GM23338 (cell line): ENCODE data around the gene SIL1. TPM values are rescaled to one million over a fixed set of nuclear protein-coding genes. Genes with fewer than 3 reads are reported as not detected.

Source experiments
- ATAC-seq: fragments of 200-7000 bp; cut with Tn5 transposase; 3 replicates; pipeline ENCODE4 v1.9.1; 2020
- DNase-seq: peaks from one replicate; pipeline ENCODE4 v3.0.0-alpha.2; 2015; ENCODE audit warnings: low spot score
- H2AFZ ChIP-seq: fragments of 200-600 bp; sonication (generic); 2 replicates; pipeline ENCODE4 v1.8.0; 2016; ENCODE audit warnings: antibody characterized with exemption, mild to moderate bottlenecking, moderate library complexity
- H3F3A ChIP-seq: fragments of 200-600 bp; sonication (generic); replicated peaks from 2 replicates; pipeline ENCODE4 v1.8.0; 2017; ENCODE audit warnings: antibody characterized with exemption, mixed run types, low read depth
- H3K27ac ChIP-seq: fragments of 200-600 bp; sonication (generic); 2 replicates; pipeline ENCODE4 v1.6.1; 2016; ENCODE audit warnings: low read depth
- H3K27me3 ChIP-seq: fragments of 200-600 bp; sonication (generic); 2 replicates; pipeline ENCODE4 v1.8.0; 2016; ENCODE audit warnings: mild to moderate bottlenecking, mixed run types, moderate library complexity; ENCODE audit not compliant: insufficient read depth
- H3K36me3 ChIP-seq: fragments of 200-600 bp; sonication (generic); 2 replicates; pipeline ENCODE4 v1.8.0; 2016; ENCODE audit warnings: mild to moderate bottlenecking; ENCODE audit not compliant: insufficient read depth
- H3K4me1 ChIP-seq: fragments of 200-600 bp; sonication (generic); 2 replicates; pipeline ENCODE4 v1.8.0; 2016; ENCODE audit warnings: mild to moderate bottlenecking, moderate library complexity; ENCODE audit not compliant: insufficient read depth
- H3K4me2 ChIP-seq: fragments of 200-600 bp; sonication (generic); 2 replicates; pipeline ENCODE4 v1.7.1; 2017; ENCODE audit warnings: mixed run types
- H3K4me3 ChIP-seq: fragments of 200-600 bp; sonication (generic); 2 replicates; pipeline ENCODE4 v1.6.1; 2016; ENCODE audit warnings: mixed run types
- H3K79me2 ChIP-seq: fragments of 200-600 bp; sonication (generic); replicated peaks from 2 replicates; pipeline ENCODE4 v1.8.0; 2017; ENCODE audit warnings: mild to moderate bottlenecking; ENCODE audit not compliant: insufficient read depth
- H3K9me2 ChIP-seq: fragments of 200-600 bp; sonication (generic); 2 replicates; pipeline ENCODE4 v1.8.0; 2017; ENCODE audit not compliant: insufficient read depth
- H4K20me1 ChIP-seq: fragments of 200-600 bp; sonication (generic); replicated peaks from 2 replicates; pipeline ENCODE4 v1.8.0; 2017; ENCODE audit warnings: mild to moderate bottlenecking; ENCODE audit not compliant: insufficient read depth
- H3K27ac Mint-ChIP-seq: 2 replicates; pipeline ENCODE4 v1.8.0; 2020; ENCODE audit warnings: inconsistent platforms, mild to moderate bottlenecking, moderate library complexity, mixed read lengths
- H3K27me3 Mint-ChIP-seq: 3 replicates; pipeline ENCODE4 v1.8.0; 2022; ENCODE audit warnings: low read depth, mild to moderate bottlenecking, moderate library complexity, mixed read lengths, inconsistent platforms; ENCODE audit not compliant: insufficient read depth, poor library complexity
- H3K36me3 Mint-ChIP-seq: 3 replicates; pipeline ENCODE4 v1.8.0; 2021; ENCODE audit warnings: low read depth, mild to moderate bottlenecking, inconsistent platforms, moderate library complexity, mixed read lengths
- H3K4me1 Mint-ChIP-seq: 3 replicates; pipeline ENCODE4 v1.8.0; 2020; ENCODE audit warnings: mild to moderate bottlenecking, inconsistent platforms, mixed read lengths
- H3K4me3 Mint-ChIP-seq: 3 replicates; pipeline ENCODE4 v1.8.0; 2021; ENCODE audit warnings: moderate library complexity, mild to moderate bottlenecking, inconsistent platforms, mixed read lengths
- H3K9me3 Mint-ChIP-seq: 3 replicates; pipeline ENCODE4 v1.8.0; 2020; ENCODE audit warnings: moderate library complexity, mild to moderate bottlenecking, inconsistent platforms, mixed read lengths
- CREB1 ChIP-seq: fragments of 250-450 bp; sonication (Bioruptor Pico); IDR thresholded peaks from 2 replicates; pipeline ENCODE4 v1.5.0; 2020; ENCODE audit warnings: low read depth, mild to moderate bottlenecking, moderate library complexity
- EZH2 ChIP-seq: fragments of 200-600 bp; sonication (generic); IDR thresholded peaks from one replicate; pipeline ENCODE4 v1.8.0; 2017; ENCODE audit warnings: antibody characterized with exemption, mild to moderate bottlenecking, low read depth; ENCODE audit not compliant: unreplicated experiment
- EZH2phosphoT487 ChIP-seq: fragments of 200-600 bp; sonication (generic); IDR thresholded peaks from one replicate; pipeline ENCODE4 v1.8.1; 2018; ENCODE audit warnings: antibody characterized with exemption; ENCODE audit not compliant: unreplicated experiment
- JUNB ChIP-seq: IDR thresholded peaks from one replicate; pipeline ENCODE4 v1.6.1; 2016; ENCODE audit warnings: antibody characterized with exemption; ENCODE audit not compliant: unreplicated experiment
- POLR2AphosphoS5 ChIP-seq: IDR thresholded peaks from 2 replicates; pipeline ENCODE4 v1.6.1; 2016; ENCODE audit warnings: antibody characterized with exemption, low read depth
- STAT1 ChIP-seq: IDR thresholded peaks from one replicate; pipeline ENCODE4 v1.6.1; 2016; ENCODE audit warnings: antibody characterized with exemption; ENCODE audit not compliant: unreplicated experiment
- ZNF114 ChIP-seq: fragments of 250-450 bp; sonication (Bioruptor Pico); IDR thresholded peaks from 2 replicates; pipeline ENCODE4 v1.5.0; 2020; ENCODE audit warnings: mild to moderate bottlenecking, moderate library complexity
- ZNF331 ChIP-seq: fragments of 250-450 bp; sonication (Bioruptor Pico); IDR thresholded peaks from 2 replicates; pipeline ENCODE4 v1.5.0; 2020; ENCODE audit warnings: low read depth, mild to moderate bottlenecking, moderate library complexity
- polyA plus RNA-seq: library from polyadenylated mRNA; unstranded; fragments of >200 nt; fragmentation: Nextera tagmentation; extraction: Ambion mirVana; gene quantifications from 2 replicates; pipeline ENCODE4 v1.2.1, GENCODE V29; 2016
- total RNA-seq: library from RNA; depleted of rRNA; stranded (reverse); fragments of >200 nt; shearing (Covaris generic); gene quantifications from 2 replicates; pipeline ENCODE4 v1.2.3, GENCODE V29; 2014
- TF ChIP-seq, protein P1 (sequence below): fragments of 250-450 bp; sonication (Bioruptor Pico); IDR thresholded peaks from 2 replicates; pipeline ENCODE4 v1.5.0; 2020; ENCODE audit warnings: mild to moderate bottlenecking, moderate library complexity
- TF ChIP-seq, protein P2 (sequence below), 2 experiments: fragments of 200-600 bp in 1 of 2; sonication (generic) in 1 of 2; conservative IDR thresholded peaks; 2 replicates each; pipeline versions ENCODE4 v1.5.1 to v1.6.1; 2016 to 2017; ENCODE audit warnings: antibody characterized with exemption in 2 of 2, low read depth in 2 of 2, mild to moderate bottlenecking in 2 of 2, moderate library complexity in 1 of 2

The SIL1 gene
- total and polyA plus RNA-seq, 2 experiments from 2014 or later = 5.5 to 5.9 TPM

DNA sequence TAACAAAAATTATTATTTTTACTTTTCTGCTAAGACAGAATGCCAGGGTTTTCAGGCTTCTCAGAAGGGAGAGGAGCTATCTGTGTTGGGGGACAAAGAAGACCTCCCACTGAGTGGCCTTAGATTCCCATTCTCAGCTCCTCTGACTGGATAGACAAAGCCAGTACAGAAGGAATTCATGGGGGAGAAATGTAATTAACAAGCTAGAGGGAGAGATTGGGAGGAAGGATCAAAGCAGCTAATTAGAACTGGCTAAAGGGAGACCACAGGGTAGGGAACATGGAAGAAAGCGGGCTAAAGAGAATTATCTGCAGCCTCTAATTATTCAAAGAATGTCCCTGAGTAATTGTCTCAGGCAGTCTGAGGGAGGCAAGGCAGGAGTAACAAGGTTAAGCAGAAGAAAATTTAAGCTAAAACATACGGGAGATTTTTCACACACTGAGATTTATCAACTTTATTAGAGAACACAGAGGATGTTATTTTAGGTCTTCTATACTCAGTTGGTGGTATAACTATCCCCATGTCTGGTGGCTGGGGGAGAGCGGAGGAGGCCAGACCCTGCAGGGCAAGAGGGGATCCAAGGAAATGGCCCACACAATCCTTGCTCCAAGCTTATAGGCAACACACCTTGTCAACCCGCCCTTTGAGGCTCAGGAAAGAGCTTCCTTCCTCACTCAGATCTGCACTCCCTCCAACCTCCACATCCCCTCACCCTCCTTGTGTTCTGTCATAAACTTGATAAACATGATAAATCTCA is 235.4 kb downstream of the SIL1 start:
- TF ChIP-seq EZH2phosphoT487 (no peak), POLR2AphosphoS5 (no peak), STAT1 (no peak), JUNB (no peak), ZNF114 (CRISPR knock-in tag) (no peak), CREB1 (CRISPR knock-in tag) (no peak), ZNF331 (no peak), EZH2 (no peak)
- TF ChIP-seq, protein P1, sequence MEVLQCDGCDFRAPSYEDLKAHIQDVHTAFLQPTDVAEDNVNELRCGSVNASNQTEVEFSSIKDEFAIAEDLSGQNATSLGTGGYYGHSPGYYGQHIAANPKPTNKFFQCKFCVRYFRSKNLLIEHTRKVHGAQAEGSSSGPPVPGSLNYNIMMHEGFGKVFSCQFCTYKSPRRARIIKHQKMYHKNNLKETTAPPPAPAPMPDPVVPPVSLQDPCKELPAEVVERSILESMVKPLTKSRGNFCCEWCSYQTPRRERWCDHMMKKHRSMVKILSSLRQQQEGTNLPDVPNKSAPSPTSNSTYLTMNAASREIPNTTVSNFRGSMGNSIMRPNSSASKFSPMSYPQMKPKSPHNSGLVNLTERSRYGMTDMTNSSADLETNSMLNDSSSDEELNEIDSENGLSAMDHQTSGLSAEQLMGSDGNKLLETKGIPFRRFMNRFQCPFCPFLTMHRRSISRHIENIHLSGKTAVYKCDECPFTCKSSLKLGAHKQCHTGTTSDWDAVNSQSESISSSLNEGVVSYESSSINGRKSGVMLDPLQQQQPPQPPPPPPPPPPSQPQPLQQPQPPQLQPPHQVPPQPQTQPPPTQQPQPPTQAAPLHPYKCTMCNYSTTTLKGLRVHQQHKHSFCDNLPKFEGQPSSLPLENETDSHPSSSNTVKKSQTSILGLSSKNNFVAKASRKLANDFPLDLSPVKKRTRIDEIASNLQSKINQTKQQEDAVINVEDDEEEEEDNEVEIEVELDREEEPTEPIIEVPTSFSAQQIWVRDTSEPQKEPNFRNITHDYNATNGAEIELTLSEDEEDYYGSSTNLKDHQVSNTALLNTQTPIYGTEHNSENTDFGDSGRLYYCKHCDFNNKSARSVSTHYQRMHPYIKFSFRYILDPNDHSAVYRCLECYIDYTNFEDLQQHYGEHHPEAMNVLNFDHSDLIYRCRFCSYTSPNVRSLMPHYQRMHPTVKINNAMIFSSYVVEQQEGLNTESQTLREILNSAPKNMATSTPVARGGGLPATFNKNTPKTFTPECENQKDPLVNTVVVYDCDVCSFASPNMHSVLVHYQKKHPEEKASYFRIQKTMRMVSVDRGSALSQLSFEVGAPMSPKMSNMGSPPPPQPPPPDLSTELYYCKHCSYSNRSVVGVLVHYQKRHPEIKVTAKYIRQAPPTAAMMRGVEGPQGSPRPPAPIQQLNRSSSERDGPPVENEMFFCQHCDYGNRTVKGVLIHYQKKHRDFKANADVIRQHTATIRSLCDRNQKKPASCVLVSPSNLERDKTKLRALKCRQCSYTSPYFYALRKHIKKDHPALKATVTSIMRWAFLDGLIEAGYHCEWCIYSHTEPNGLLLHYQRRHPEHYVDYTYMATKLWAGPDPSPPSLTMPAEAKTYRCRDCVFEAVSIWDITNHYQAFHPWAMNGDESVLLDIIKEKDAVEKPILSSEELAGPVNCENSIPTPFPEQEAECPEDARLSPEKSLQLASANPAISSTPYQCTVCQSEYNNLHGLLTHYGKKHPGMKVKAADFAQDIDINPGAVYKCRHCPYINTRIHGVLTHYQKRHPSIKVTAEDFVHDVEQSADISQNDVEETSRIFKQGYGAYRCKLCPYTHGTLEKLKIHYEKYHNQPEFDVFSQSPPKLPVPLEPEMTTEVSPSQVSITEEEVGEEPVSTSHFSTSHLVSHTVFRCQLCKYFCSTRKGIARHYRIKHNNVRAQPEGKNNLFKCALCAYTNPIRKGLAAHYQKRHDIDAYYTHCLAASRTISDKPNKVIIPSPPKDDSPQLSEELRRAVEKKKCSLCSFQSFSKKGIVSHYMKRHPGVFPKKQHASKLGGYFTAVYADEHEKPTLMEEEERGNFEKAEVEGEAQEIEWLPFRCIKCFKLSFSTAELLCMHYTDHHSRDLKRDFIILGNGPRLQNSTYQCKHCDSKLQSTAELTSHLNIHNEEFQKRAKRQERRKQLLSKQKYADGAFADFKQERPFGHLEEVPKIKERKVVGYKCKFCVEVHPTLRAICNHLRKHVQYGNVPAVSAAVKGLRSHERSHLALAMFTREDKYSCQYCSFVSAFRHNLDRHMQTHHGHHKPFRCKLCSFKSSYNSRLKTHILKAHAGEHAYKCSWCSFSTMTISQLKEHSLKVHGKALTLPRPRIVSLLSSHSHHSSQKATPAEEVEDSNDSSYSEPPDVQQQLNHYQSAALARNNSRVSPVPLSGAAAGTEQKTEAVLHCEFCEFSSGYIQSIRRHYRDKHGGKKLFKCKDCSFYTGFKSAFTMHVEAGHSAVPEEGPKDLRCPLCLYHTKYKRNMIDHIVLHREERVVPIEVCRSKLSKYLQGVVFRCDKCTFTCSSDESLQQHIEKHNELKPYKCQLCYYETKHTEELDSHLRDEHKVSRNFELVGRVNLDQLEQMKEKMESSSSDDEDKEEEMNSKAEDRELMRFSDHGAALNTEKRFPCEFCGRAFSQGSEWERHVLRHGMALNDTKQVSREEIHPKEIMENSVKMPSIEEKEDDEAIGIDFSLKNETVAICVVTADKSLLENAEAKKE (CRISPR knock-in tag) = no peak
- TF ChIP-seq, protein P2, sequence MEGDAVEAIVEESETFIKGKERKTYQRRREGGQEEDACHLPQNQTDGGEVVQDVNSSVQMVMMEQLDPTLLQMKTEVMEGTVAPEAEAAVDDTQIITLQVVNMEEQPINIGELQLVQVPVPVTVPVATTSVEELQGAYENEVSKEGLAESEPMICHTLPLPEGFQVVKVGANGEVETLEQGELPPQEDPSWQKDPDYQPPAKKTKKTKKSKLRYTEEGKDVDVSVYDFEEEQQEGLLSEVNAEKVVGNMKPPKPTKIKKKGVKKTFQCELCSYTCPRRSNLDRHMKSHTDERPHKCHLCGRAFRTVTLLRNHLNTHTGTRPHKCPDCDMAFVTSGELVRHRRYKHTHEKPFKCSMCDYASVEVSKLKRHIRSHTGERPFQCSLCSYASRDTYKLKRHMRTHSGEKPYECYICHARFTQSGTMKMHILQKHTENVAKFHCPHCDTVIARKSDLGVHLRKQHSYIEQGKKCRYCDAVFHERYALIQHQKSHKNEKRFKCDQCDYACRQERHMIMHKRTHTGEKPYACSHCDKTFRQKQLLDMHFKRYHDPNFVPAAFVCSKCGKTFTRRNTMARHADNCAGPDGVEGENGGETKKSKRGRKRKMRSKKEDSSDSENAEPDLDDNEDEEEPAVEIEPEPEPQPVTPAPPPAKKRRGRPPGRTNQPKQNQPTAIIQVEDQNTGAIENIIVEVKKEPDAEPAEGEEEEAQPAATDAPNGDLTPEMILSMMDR (conservative IDR thresholded peaks at IDR 0.05; ENCODE audit: low read depth in 2 of 2) = no peak
- Histone ChIP-seq H3K36me3 (no peaks in the 10 kb centered on the region), H3K4me2 (no peak overlapping the region), H3K4me1 (peaks cover 28% of the 10 kb centered on the region), H3K4me3 (no peak overlapping the region), H3K27me3 (no peaks in the 10 kb centered on the region), H2AFZ (no peak overlapping the region; the same call in 1 of the 2 replicates), H3K9me2 (no peaks in the 10 kb centered on the region), H3F3A (no peaks in the 10 kb centered on the region), H4K20me1 (no peaks in the 10 kb centered on the region), H3K27ac (no peak overlapping the region), H3K79me2 (no peaks in the 10 kb centered on the region)
- Mint-ChIP-seq H3K4me3 (no peak overlapping the region; the same call in 2 of the 3 replicates), H3K4me1 (peaks cover 38% of the 10 kb centered on the region), H3K36me3 (no peaks in the 10 kb centered on the region), H3K9me3 (no peaks in the 10 kb centered on the region), H3K27me3 (peaks cover 4% of the 10 kb centered on the region), H3K27ac (peak overlapping the region; percentile 7)
- DNase-seq (peak; percentile 57), ATAC-seq (peak; percentile 78)
